Dendritic cell treated with granulocyte-macrophage colony-stimulating factor and Interleukin-4, amounts not matched to agents 40 ng/mL and 50 ng/mL, for 4 days (primary cell): ENCODE results near the gene UBAP1.
"Not testable (repeated sequence)": the region's sequence is repeated elsewhere in the genome, so short reads cannot be mapped to it uniquely, and the experiment has no call there.

Experiments used
- H3K27ac Mint-ChIP-seq: one replicate; pipeline ENCODE4 v1.8.0; 2022; ENCODE audit warnings: mild to moderate bottlenecking, mixed read lengths
- H3K27me3 Mint-ChIP-seq: one replicate; pipeline ENCODE4 v1.8.0; 2022; ENCODE audit warnings: mild to moderate bottlenecking, mixed read lengths
- H3K36me3 Mint-ChIP-seq: one replicate; pipeline ENCODE4 v1.8.0; 2022; ENCODE audit warnings: low read depth, mixed read lengths
- H3K4me1 Mint-ChIP-seq: one replicate; pipeline ENCODE4 v1.8.0; 2022; ENCODE audit warnings: low read depth, mixed read lengths
- H3K4me3 Mint-ChIP-seq: one replicate; pipeline ENCODE4 v1.8.0; 2022; ENCODE audit warnings: mild to moderate bottlenecking, moderate library complexity, mixed read lengths
- H3K9me3 Mint-ChIP-seq: one replicate; pipeline ENCODE4 v1.8.0; 2022; ENCODE audit warnings: mixed read lengths
- intact Hi-C: fragments of 100-400 bp; cut with micrococcal nuclease; formaldehyde crosslinking; loops from one replicate; pipeline ENCODE4 v1.15.0; 2022

Gene UBAP1

DNA sequence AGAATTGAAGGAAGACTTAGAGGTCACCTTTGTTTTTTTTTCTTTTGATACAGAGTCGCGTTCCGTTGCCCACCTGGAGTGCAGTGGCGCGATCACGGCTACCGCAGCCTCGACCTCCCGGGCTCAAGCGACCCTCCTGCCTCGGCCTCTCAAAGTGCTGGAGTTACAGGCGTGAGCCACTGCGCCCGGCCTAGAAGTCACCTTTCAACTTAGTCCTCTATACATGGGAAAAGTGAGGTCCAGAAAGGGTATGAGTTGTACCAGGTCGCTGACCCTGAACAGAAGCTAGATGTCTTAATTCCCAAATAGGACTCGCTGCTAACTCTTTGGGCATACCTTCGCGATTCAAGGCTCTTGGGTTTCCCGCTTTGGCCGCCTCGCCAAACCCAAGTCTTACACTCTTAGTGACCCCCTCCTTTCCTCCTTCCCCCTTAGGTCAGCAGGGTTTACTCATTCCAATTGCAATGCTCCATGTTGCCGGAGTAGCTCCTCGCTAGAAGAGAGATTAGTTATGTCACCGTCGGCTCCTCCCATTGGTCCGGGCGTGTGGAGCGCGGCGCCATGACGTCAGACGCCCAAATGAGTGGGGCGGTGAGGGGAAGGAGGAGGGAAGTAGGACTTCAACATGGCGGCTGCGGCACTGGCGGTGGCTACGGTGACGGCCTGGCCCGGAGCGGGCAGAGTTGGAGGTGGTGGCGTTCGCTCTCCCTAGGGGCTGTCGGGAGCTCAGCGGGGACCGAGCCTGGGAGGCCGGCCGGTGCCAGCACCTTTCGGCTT is at the start of gene UBAP1:
UBAP1 (plus strand) TSS at position 608 of the 777 bp plus-strand sequence. CDS start 41,872 bp downstream, outside the sequence.
- Mint-ChIP-seq H3K4me3 (peak within 1 kb of the TSS; percentile 88), H3K36me3 (peaks cover 22% of the 10 kb centered on the region), H3K27ac (peak within 1 kb of the TSS; percentile 96), H3K27me3 (peaks cover 4% of the 10 kb centered on the region), H3K4me1 (peaks cover 22% of the 10 kb centered on the region), H3K9me3 (no peaks in the 10 kb centered on the region)
- intact Hi-C loops, result loop anchor here (2.0 kb wide), 1 partner anchor 54 kb away; no protein-coding TSS in a partner anchor

DNA sequence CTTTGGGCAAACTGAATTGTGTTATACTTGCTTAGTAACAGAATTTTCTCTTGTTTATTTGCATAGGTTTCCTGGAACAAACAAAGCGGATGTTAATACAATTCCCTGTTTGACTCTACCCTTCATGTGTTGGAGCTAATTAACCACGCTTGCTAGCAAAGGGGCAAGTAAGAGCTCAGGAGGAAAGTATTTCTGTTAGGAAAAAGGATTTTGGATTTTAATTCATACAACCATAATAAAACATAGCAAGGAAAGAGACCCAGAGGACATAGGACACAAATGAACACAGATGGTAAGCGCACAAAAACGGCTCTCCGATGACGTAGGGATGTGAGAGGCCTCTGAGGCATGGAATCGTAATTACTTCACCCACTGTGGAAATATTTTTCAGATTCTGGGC is 47.3 kb upstream of the UBAP1 start:
- intact Hi-C loops, result no loop called here
- Mint-ChIP-seq H3K9me3 (no peaks in the 10 kb centered on the region), H3K27ac (no peak overlapping the region), H3K36me3 (peaks cover 1% of the 10 kb centered on the region), H3K4me1 (peaks cover 6% of the 10 kb centered on the region), H3K4me3 (no peak overlapping the region), H3K27me3 (peaks cover 26% of the 10 kb centered on the region)

- intact Hi-C loops, result no loop called here
- peaks cover 21% of the 10 kb centered on the region for H3K27me3 Mint-ChIP-seq
- no peak overlapping the region for H3K4me3 Mint-ChIP-seq
- no peaks in the 10 kb centered on the region for H3K4me1 Mint-ChIP-seq
- no peaks in the 10 kb centered on the region for H3K9me3 Mint-ChIP-seq
- H3K27ac Mint-ChIP-seq, result no peak overlapping the region
- H3K36me3 Mint-ChIP-seq, result no peaks in the 10 kb centered on the region
Measured at GRCh38 chr9:34133436-34133949, 45.4 kb upstream of the UBAP1 start.

GRCh38 chr9:34134521-34134920 is 44.3 kb upstream of the UBAP1 start:
- intact Hi-C loops, result no loop called here
- H3K36me3 Mint-ChIP-seq, result no peaks in the 10 kb centered on the region
- H3K4me3 Mint-ChIP-seq, result no peak overlapping the region
- peaks cover under 1% of the 10 kb centered on the region for H3K4me1 Mint-ChIP-seq
- H3K27me3 Mint-ChIP-seq, result peaks cover 21% of the 10 kb centered on the region
- H3K27ac Mint-ChIP-seq, result no peak overlapping the region
- H3K9me3 Mint-ChIP-seq, result no peaks in the 10 kb centered on the region

DNA sequence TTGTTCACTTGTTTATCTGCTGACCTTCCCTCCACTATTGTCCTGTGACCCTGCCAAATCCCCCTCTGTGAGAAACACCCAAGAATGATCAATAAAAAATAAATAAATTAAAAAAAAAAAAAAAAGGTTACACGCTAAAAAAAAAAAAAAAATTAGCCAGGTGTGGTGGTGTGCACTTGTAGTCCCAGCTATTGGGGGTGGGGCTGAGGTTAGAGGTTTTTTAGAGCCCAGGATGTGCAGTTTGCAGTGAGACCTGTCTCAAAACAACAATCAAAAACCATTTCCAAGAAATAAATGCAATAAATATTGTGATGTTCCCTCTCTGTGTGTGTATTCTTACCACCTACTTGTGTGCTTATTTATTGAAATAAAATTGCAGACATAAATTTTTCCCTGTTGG is 40.2 kb upstream of the UBAP1 start:
- H3K9me3 Mint-ChIP-seq, H3K4me3 Mint-ChIP-seq, intact Hi-C loops, H3K27ac Mint-ChIP-seq, H3K36me3 Mint-ChIP-seq: not testable (repeated sequence)
- Mint-ChIP-seq H3K4me1 (peaks cover 23% of the 10 kb centered on the region), H3K27me3 (peaks cover 18% of the 10 kb centered on the region)

- peaks cover 23% of the 10 kb centered on the region for H3K4me1 Mint-ChIP-seq
- H3K27ac Mint-ChIP-seq, result no peak overlapping the region
- H3K4me3 Mint-ChIP-seq, result no peak overlapping the region
- no peaks in the 10 kb centered on the region for H3K36me3 Mint-ChIP-seq
- peaks cover 18% of the 10 kb centered on the region for H3K27me3 Mint-ChIP-seq
- intact Hi-C loops, result no loop called here
- H3K9me3 Mint-ChIP-seq, result no peaks in the 10 kb centered on the region
Measured at GRCh38 chr9:34139477-34140146, 39.2 kb upstream of the UBAP1 start.

GRCh38 chr9:34140853-34141252 is 38.0 kb upstream of the UBAP1 start:
- Mint-ChIP-seq H3K36me3 (no peaks in the 10 kb centered on the region), H3K9me3 (no peaks in the 10 kb centered on the region), H3K27ac (no peak overlapping the region), H3K4me3 (no peak overlapping the region), H3K4me1 (peaks cover 23% of the 10 kb centered on the region), H3K27me3 (peaks cover 23% of the 10 kb centered on the region)
- intact Hi-C loops, result no loop called here

DNA sequence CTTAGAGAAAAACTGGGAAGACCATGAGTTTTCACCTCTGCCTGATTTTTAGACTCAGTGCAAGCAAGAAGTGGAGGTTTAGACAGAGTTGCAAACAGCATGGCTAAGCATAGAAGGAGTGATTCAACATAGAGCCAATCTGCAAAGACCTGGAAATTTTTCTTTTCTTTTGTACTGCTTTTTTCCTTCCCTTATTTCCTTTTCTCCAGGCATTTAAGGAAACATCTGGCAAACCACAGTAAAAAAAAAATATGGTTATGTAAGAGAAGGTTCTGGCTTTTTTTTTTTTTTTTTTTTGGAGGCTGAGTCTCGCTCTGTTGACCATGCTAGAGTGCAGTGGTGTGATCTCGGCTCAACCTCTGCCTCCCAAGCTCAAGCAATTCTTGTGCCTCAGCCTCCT is 35.7 kb upstream of the UBAP1 start:
- Mint-ChIP-seq H3K4me3 (no peak overlapping the region), H3K27ac (peak overlapping the region; percentile 14), H3K4me1 (peaks cover 28% of the 10 kb centered on the region), H3K36me3 (no peaks in the 10 kb centered on the region), H3K27me3 (peaks cover 25% of the 10 kb centered on the region), H3K9me3 (no peaks in the 10 kb centered on the region)
- intact Hi-C loops, result no loop called here

DNA sequence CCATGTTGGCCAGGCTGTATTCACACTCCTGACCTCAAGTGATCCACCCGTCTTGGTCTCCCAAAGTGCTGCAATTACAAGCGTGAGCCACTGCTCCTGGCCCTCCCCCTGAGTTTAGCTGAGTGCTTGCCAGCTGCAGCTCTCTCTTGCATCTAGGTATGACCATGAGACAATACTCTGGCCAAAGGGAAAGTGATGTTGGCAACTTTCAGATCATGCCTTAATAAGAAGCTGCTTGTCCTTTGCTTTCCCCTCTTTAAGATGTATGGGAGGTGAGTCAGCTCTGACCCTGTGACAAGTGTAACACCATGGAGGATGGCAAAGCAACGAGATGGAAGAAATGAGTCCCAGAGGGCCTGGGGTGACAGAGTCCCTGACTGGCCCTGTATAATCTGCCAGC is 33.7 kb upstream of the UBAP1 start:
- no peak overlapping the region for H3K4me3 Mint-ChIP-seq
- intact Hi-C loops, result no loop called here
- H3K36me3 Mint-ChIP-seq, result no peaks in the 10 kb centered on the region
- H3K4me1 Mint-ChIP-seq, result peaks cover 21% of the 10 kb centered on the region
- peaks cover 28% of the 10 kb centered on the region for H3K27me3 Mint-ChIP-seq
- H3K9me3 Mint-ChIP-seq, result no peaks in the 10 kb centered on the region
- H3K27ac Mint-ChIP-seq, result no peak overlapping the region

DNA sequence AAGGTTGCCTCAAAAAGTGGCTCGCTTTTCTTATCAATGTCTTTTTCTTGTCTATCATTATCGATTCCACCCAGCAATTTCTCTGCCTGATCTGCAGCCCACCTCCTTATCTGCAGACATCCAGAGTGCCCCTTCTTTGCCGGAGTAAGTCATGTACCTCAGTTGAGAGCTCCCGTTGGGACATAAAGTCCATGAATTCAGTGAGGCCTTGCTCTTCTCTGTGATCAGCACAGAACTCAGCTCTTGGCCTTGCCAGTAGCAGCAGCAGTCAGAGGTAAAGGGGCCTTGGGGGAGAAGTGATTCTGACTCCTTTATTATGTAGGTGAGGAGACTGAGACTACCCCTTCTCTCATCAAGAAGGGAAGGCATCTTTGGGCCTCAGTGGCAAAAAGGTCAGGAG is 27.4 kb upstream of the UBAP1 start:
- Mint-ChIP-seq H3K27ac (no peak overlapping the region), H3K9me3 (no peaks in the 10 kb centered on the region), H3K36me3 (no peaks in the 10 kb centered on the region), H3K4me3 (no peak overlapping the region), H3K27me3 (peaks cover 17% of the 10 kb centered on the region), H3K4me1 (peaks cover 4% of the 10 kb centered on the region)
- intact Hi-C loops, result no loop called here

DNA sequence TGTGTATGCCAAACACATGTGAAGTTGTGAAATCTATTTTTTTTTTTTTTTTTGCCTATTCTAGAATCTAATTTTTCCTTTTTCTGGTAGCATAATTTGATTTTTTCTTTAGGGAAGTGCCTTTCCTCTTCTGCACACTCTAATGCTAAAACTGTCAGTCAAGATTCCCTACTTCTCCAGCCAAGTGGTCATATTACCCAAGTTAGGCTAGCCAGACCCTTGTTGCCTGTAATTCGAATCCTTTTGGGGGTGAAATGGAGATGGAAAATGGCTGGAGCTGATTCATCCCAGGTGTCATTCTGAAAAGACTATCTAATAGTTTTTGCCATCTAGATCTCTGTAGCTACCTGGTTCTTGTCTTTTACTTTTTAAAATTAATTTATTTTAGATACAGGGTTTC is 24.8 kb upstream of the UBAP1 start:
- Mint-ChIP-seq H3K4me1 (peaks cover 9% of the 10 kb centered on the region), H3K27me3 (peaks cover 10% of the 10 kb centered on the region), H3K4me3 (no peak overlapping the region), H3K27ac (no peak overlapping the region), H3K36me3 (no peaks in the 10 kb centered on the region), H3K9me3 (no peaks in the 10 kb centered on the region)
- intact Hi-C loops, result no loop called here

- Mint-ChIP-seq H3K4me1 (peaks cover 9% of the 10 kb centered on the region), H3K4me3 (no peak overlapping the region), H3K36me3 (no peaks in the 10 kb centered on the region), H3K27me3 (no peaks in the 10 kb centered on the region), H3K27ac (no peak overlapping the region), H3K9me3 (no peaks in the 10 kb centered on the region)
- intact Hi-C loops, result no loop called here
Measured at GRCh38 chr9:34157318-34157717, 21.5 kb upstream of the UBAP1 start.

GRCh38 chr9:34157898-34158297 is 20.9 kb upstream of the UBAP1 start:
- no peaks in the 10 kb centered on the region for H3K9me3 Mint-ChIP-seq
- intact Hi-C loops, result no loop called here
- H3K4me1 Mint-ChIP-seq, result peaks cover 9% of the 10 kb centered on the region
- H3K27ac Mint-ChIP-seq, result no peak overlapping the region
- no peaks in the 10 kb centered on the region for H3K27me3 Mint-ChIP-seq
- H3K36me3 Mint-ChIP-seq, result no peaks in the 10 kb centered on the region
- H3K4me3 Mint-ChIP-seq, result no peak overlapping the region

DNA sequence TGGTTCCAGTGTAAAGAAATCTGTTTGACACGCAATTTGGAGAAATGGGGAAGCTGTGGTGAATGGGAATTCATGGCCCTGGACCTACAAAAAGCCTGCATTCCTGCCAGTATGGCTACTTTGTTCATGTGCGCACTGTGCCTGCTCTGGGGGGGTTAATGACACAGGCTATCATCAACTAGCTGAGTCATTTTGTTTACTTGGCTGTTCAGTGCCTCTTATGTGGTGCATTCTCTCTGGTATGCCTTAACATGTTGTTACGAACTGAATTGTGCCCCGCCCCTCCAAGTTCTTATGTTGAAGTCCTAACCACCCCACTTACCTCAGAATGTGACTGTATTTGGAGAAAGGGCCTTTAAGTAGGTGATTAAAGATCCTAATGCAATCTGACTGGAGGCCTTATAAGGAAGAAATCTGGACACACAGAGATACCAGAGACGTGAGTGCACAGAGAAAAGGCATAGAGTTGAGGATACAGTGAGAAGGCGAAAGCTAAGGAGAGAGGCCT is 20.4 kb upstream of the UBAP1 start:
- intact Hi-C loops, result no loop called here

More for the DNA sequence above, 20.4 kb upstream of the UBAP1 start:
- Mint-ChIP-seq H3K4me1 (peaks cover 12% of the 10 kb centered on the region), H3K9me3 (no peaks in the 10 kb centered on the region), H3K27me3 (no peaks in the 10 kb centered on the region), H3K27ac (no peak overlapping the region), H3K36me3 (no peaks in the 10 kb centered on the region), H3K4me3 (no peak overlapping the region)
